ENCODE data around the gene TAS2R40. TPM values are rescaled to one million over a fixed set of nuclear protein-coding genes. Genes with fewer than 3 reads are reported as not detected.

TAS2R40 gene
- total RNA-seq, 2 donors from 2014 or later = not detected

- H3K4me3 ChIP-seq = no peak overlapping the region
- no peaks in the 10 kb centered on the region for H3K4me1 ChIP-seq
- no peak for DNase-seq
- no peak overlapping the region for H3K9ac ChIP-seq (ENCODE audit: low read depth in 2 of 2, low read length in 2 of 2)
- H3K9me3 ChIP-seq = no peaks in the 10 kb centered on the region
- H3K36me3 ChIP-seq = no peaks in the 10 kb centered on the region
- H3K27me3 ChIP-seq = no peaks in the 10 kb centered on the region
- intact Hi-C loops (cut with DNase I) = loop anchor here (10.0 kb wide), 1 partner anchor 619 kb away; no protein-coding TSS in a partner anchor
- TF ChIP-seq, protein P1, sequence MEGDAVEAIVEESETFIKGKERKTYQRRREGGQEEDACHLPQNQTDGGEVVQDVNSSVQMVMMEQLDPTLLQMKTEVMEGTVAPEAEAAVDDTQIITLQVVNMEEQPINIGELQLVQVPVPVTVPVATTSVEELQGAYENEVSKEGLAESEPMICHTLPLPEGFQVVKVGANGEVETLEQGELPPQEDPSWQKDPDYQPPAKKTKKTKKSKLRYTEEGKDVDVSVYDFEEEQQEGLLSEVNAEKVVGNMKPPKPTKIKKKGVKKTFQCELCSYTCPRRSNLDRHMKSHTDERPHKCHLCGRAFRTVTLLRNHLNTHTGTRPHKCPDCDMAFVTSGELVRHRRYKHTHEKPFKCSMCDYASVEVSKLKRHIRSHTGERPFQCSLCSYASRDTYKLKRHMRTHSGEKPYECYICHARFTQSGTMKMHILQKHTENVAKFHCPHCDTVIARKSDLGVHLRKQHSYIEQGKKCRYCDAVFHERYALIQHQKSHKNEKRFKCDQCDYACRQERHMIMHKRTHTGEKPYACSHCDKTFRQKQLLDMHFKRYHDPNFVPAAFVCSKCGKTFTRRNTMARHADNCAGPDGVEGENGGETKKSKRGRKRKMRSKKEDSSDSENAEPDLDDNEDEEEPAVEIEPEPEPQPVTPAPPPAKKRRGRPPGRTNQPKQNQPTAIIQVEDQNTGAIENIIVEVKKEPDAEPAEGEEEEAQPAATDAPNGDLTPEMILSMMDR (IDR thresholded peaks at IDR 0.05) = no peak
- H3K27ac ChIP-seq = no peak overlapping the region
These were observed 1.9 kb downstream of the TAS2R40 start for GRCh38 chr7:143223784-143224183.

DNA sequence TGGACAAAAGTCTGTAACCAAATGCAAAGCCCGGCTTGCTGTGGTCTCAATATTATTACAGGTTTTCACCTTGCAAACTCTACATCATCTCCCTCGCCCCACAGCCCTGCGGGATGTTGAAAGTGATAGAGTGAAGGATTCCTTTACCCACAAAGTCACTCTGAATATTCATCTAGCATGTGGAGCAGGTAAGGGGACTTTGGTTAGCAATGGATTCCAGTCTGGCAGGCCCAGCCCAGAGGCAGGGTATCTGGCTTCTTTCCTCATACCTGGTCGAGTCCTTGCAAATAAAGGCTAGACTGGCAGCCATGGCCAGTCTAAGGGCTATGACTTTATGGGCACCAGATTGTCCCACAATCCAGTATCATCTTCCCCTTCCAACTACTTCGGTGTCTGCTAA, 3.2 kb downstream of the TAS2R40 start:
- intact Hi-C loops (cut with DNase I) = loop anchor here (10.0 kb wide), 1 partner anchor 620 kb away; no protein-coding TSS in a partner anchor
- DNase-seq = no peak
- Histone ChIP-seq H3K4me1 (no peaks in the 10 kb centered on the region), H3K9ac (ENCODE audit: low read depth in 2 of 2, low read length in 2 of 2) (no peak overlapping the region), H3K4me3 (no peak overlapping the region), H3K27me3 (no peaks in the 10 kb centered on the region), H3K36me3 (no peaks in the 10 kb centered on the region), H3K9me3 (no peaks in the 10 kb centered on the region), H3K27ac (no peak overlapping the region)
- TF ChIP-seq, protein P1 (IDR thresholded peaks at IDR 0.05) = no peak

DNA sequence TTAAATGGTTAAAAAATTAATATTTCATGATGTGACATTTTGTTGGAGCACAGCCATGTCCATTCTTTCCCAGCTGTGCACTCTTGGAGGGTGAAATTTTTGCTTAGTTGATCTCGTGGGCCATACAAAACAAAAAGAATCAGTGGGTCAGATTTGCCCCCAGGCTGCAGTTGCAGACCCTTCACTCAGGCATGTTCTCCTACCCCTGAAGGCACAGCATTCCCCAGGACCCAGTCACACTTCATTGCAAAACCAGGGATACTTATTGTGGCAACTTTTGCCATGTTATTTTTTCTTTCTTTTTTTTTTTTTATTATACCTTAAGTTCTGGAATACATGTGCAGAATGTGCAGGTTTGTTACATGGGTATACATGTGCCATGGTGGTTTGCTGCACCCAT, 6.0 kb downstream of the TAS2R40 start:
- H3K9ac ChIP-seq (ENCODE audit: low read depth in 2 of 2, low read length in 2 of 2) = no peak overlapping the region
- H3K27me3 ChIP-seq = no peaks in the 10 kb centered on the region
- TF ChIP-seq, protein P1 (IDR thresholded peaks at IDR 0.05) = no peak
- no peaks in the 10 kb centered on the region for H3K36me3 ChIP-seq
- no peaks in the 10 kb centered on the region for H3K4me1 ChIP-seq
- intact Hi-C loops (cut with DNase I) = loop anchor here (10.0 kb wide), 1 partner anchor 623 kb away; no protein-coding TSS in a partner anchor
- DNase-seq = no peak
- no peak overlapping the region for H3K4me3 ChIP-seq
- H3K9me3 ChIP-seq = no peaks in the 10 kb centered on the region
- no peak overlapping the region for H3K27ac ChIP-seq

DNA sequence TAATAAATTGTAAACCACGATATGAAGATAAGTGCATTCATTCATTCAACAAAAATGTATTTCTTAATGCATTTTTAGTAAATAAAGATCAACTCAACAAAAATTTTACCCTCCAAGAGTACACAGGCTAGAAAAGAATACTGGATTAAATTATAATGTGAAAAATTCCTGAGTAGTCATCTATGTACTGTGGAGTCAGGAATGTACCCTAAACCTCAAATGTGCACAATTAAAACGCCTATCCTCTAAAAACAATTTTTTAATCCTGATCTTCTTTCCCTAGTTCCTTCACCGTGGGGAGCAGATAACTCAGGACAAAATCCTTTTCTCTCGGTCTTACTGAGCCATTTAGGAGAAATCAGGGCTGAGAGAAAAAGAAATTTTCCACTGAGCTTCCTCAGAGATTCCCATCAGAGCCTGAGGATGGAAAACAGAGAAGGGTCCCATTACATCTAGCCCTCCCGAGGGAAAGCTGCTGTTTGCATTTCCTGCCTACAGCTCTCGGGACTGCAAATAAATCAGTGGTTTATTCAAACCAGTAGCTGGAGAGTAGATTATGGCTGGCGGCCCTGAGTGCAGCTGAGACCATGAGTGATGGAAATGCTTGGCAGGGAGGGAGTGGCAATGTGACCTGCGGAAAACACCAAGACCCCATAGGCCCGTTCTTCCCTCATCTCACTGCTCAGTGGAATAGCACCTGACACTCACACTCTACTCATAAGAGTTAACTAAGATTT, 7.4 kb downstream of the TAS2R40 start:
- TF ChIP-seq, protein P1 (IDR thresholded peaks at IDR 0.05) = no peak
- H3K36me3 ChIP-seq = no peaks in the 10 kb centered on the region
- H3K9ac ChIP-seq (ENCODE audit: low read depth in 2 of 2, low read length in 2 of 2) = no peak overlapping the region
- H3K4me3 ChIP-seq = no peak overlapping the region
- no peaks in the 10 kb centered on the region for H3K4me1 ChIP-seq
- no peaks in the 10 kb centered on the region for H3K27me3 ChIP-seq
- intact Hi-C loops (cut with DNase I) = loop anchor here (10.0 kb wide), 1 partner anchor 624 kb away; no protein-coding TSS in a partner anchor
- H3K9me3 ChIP-seq = no peaks in the 10 kb centered on the region
- DNase-seq = no peak
- no peak overlapping the region for H3K27ac ChIP-seq

- H3K4me3 ChIP-seq = no peak overlapping the region
- intact Hi-C loops (cut with DNase I) = no loop called here
- no peaks in the 10 kb centered on the region for H3K4me1 ChIP-seq
- no peaks in the 10 kb centered on the region for H3K27me3 ChIP-seq
- no peak overlapping the region for H3K9ac ChIP-seq (ENCODE audit: low read depth in 2 of 2, low read length in 2 of 2)
- no peak overlapping the region for H3K27ac ChIP-seq
- no peaks in the 10 kb centered on the region for H3K9me3 ChIP-seq
- TF ChIP-seq, protein P1 (IDR thresholded peaks at IDR 0.05) = no peak
- no peak for DNase-seq
- no peaks in the 10 kb centered on the region for H3K36me3 ChIP-seq
These were observed 9.0 kb downstream of the TAS2R40 start for GRCh38 chr7:143230602-143231457.

All from colonic mucosa (tissue), 4 donors.